ENCODE data around the gene SRRM4. TPM values are rescaled to one million over a fixed set of nuclear protein-coding genes. Genes with fewer than 3 reads are reported as not detected.

The SRRM4 gene
- total and polyA plus RNA-seq, 4 donors, result not detected

GRCh38 chr12:119136811-119137410 is 155.6 kb downstream of the SRRM4 start (continued):
- TF ChIP-seq MAX (IDR thresholded peaks at IDR 0.05), result no peak
- TF ChIP-seq TAF1 (conservative IDR thresholded peaks at IDR 0.05), result no peak
- TF ChIP-seq FOXA2 (IDR thresholded peaks at IDR 0.05), result no peak
- TF ChIP-seq HNF4G (IDR thresholded peaks at IDR 0.05), result no peak

GRCh38 chr12:119139448-119139847 is 158.1 kb downstream of the SRRM4 start:
- 65% methylated on average over 2 of the region's 2 CpGs for WGBS
- Histone ChIP-seq H3K4me3 (ENCODE audit: low read depth in 1 of 3, low read length in 3 of 3) (no peak overlapping the region), H3K9me3 (ENCODE audit: control insufficient read depth in 4 of 4, low read length in 3 of 4) (no peaks in the 10 kb centered on the region), H3K36me3 (ENCODE audit: control insufficient read depth in 4 of 4, insufficient read depth in 3 of 4, low read depth in 1 of 4, low read length in 3 of 4) (no peaks in the 10 kb centered on the region), H3K4me1 (ENCODE audit: control insufficient read depth in 4 of 4, insufficient read depth in 4 of 4, low read length in 3 of 4) (no peaks in the 10 kb centered on the region), H3K9ac (ENCODE audit: low read depth in 1 of 2, low read length in 2 of 2) (no peak overlapping the region), H3K27ac (ENCODE audit: low read depth in 1 of 2, low read length in 2 of 2) (no peak overlapping the region), H3K27me3 (ENCODE audit: control insufficient read depth in 4 of 4, insufficient read depth in 4 of 4, low read length in 3 of 4) (peaks cover 0 to 4% (median 0%) of the 10 kb centered on the region in 4 donors)
- TF ChIP-seq JUND (IDR thresholded peaks at IDR 0.05), result no peak
- no peak for TF ChIP-seq HNF4A (conservative IDR thresholded peaks at IDR 0.05)
- no peak for TF ChIP-seq NR2F2 (IDR thresholded peaks at IDR 0.05)
- no peak for TF ChIP-seq REST (IDR thresholded peaks at IDR 0.05)
- DNase-seq (ENCODE audit: low spot score), result no peak

GRCh38 chr12:119145367-119145766 is 164.0 kb downstream of the SRRM4 start:
- H3K4me3 ChIP-seq (ENCODE audit: low read depth in 1 of 3, low read length in 3 of 3), result no peak overlapping the region
- DNase-seq (ENCODE audit: low spot score), result no peak
- TF ChIP-seq CTCF (IDR thresholded peaks at IDR 0.05; ENCODE audit: low read depth, low read length, missing input control) (no peak), TAF1 (conservative IDR thresholded peaks at IDR 0.05) (no peak), JUND (IDR thresholded peaks at IDR 0.05) (no peak), SP1 (IDR thresholded peaks at IDR 0.05) (no peak), GABPA (IDR thresholded peaks at IDR 0.05 in 1 of 2, conservative IDR thresholded peaks at IDR 0.05 in 1 of 2) (no peak), RXRA (IDR thresholded peaks at IDR 0.05) (no peak), EGR1 (IDR thresholded peaks at IDR 0.05; ENCODE audit: low read depth in 2 of 2) (no peak), MAX (IDR thresholded peaks at IDR 0.05) (no peak), FOXA2 (IDR thresholded peaks at IDR 0.05) (no peak), REST (IDR thresholded peaks at IDR 0.05) (no peak), NR2F2 (IDR thresholded peaks at IDR 0.05) (no peak), HNF4G (IDR thresholded peaks at IDR 0.05) (no peak), FOXA1 (IDR thresholded peaks at IDR 0.05) (no peak)
- H3K9ac ChIP-seq (ENCODE audit: low read depth in 1 of 2, low read length in 2 of 2), result no peak overlapping the region
- no peaks in the 10 kb centered on the region for H3K36me3 ChIP-seq (ENCODE audit: control insufficient read depth in 4 of 4, insufficient read depth in 3 of 4, low read depth in 1 of 4, low read length in 3 of 4)
- H3K27ac ChIP-seq (ENCODE audit: low read depth in 1 of 2, low read length in 2 of 2), result no peak overlapping the region
- WGBS, result 62% methylated on average over 13 of the region's 13 CpGs
- peaks cover 0 to 3% (median 1%) of the 10 kb centered on the region in 4 donors for H3K27me3 ChIP-seq (ENCODE audit: control insufficient read depth in 4 of 4, insufficient read depth in 4 of 4, low read length in 3 of 4)
- H3K4me1 ChIP-seq (ENCODE audit: control insufficient read depth in 4 of 4, insufficient read depth in 4 of 4, low read length in 3 of 4), result no peaks in the 10 kb centered on the region
- no peaks in the 10 kb centered on the region for H3K9me3 ChIP-seq (ENCODE audit: control insufficient read depth in 4 of 4, low read length in 3 of 4)

All from liver (tissue), 9 donors.